ENCODE results near the gene PARP2.

PARP2 gene

DNA sequence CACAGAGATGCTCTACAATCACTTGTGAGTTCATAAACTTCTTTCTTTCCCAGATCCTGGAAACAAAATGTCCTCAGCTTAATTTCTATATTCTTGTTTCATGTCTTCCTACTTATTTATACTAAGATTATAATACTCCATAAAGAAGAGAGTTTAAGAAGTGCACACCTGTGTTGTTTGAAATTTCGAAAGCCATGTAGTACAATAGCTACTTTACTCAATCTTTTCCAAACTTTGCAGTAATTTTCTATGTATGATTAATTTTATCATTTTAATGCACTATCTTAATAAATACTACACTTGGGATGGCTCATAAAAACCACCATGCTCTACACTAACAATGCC lies 37.4 kb upstream of the PARP2 start:
- no peak for DNase-seq (ENCODE audit: low spot score)
- H3K27ac ChIP-seq, result no peak overlapping the region
- ChIA-PET CTCF (interaction anchor here (0.6 to 1.4 kb wide), 6 partner anchors 15 to 917 kb away, joined by 3 to 7 read pairs (median 4); no protein-coding TSS in a partner anchor), POLR2A (ENCODE audit: low non-redundant PET) (no interaction called here)
- TF ChIP-seq, protein P1, sequence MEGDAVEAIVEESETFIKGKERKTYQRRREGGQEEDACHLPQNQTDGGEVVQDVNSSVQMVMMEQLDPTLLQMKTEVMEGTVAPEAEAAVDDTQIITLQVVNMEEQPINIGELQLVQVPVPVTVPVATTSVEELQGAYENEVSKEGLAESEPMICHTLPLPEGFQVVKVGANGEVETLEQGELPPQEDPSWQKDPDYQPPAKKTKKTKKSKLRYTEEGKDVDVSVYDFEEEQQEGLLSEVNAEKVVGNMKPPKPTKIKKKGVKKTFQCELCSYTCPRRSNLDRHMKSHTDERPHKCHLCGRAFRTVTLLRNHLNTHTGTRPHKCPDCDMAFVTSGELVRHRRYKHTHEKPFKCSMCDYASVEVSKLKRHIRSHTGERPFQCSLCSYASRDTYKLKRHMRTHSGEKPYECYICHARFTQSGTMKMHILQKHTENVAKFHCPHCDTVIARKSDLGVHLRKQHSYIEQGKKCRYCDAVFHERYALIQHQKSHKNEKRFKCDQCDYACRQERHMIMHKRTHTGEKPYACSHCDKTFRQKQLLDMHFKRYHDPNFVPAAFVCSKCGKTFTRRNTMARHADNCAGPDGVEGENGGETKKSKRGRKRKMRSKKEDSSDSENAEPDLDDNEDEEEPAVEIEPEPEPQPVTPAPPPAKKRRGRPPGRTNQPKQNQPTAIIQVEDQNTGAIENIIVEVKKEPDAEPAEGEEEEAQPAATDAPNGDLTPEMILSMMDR (conservative IDR thresholded peaks at IDR 0.05; ENCODE audit: low read depth), result no peak; the same call in none of the 2 replicates

DNA sequence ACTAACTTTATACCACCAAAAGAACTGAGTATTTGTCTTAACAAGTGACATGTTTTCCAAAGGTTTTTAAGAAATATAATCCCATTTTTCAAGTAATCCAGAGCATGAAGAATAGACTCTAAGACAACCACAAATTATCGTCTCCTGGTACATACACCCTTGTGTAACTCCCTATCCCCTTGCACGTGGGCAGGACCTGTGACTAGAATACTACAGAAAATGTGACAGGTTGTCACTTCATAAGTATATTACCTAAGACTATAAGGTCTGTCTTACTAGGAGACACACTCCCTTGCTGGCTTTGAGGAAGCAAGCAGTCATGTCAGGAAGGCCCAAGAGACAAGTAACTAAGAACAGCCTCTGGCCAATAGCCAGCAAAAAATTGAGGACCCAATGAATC lies 29.4 kb upstream of the PARP2 start:
- CTCF ChIA-PET, result no interaction called here
- H3K27ac ChIP-seq, result no peak overlapping the region
- POLR2A ChIA-PET (ENCODE audit: low non-redundant PET), result no interaction called here
- TF ChIP-seq, protein P1 (conservative IDR thresholded peaks at IDR 0.05; ENCODE audit: low read depth), result no peak
- no peak for DNase-seq (ENCODE audit: low spot score)

DNA sequence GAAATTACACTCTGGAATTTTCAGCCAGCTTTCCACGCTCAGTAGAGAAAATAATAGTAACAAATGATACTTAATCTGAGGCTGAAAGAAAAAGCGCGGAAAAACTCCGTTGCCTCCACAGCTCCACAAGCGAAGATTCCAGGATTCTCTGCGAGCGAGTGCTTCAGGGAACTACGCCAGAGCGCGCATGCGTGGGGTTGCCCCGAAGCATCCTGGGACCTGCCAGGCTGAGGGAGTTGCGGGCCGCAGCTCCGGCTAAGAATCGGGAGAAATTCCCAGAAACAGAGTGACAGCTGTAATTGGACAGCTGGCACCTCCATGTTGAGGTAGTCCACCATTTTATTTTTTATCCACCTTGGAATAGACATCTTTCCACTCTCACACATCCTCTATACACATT lies 25.7 kb upstream of the PARP2 start:
- ChIA-PET POLR2A (ENCODE audit: low non-redundant PET) (no interaction called here), CTCF (interaction anchor here (0.6 to 1.1 kb wide), 2 partner anchors 10 to 90 kb away, joined by 3 to 4 read pairs; no protein-coding TSS in a partner anchor)
- H3K27ac ChIP-seq, result no peak overlapping the region
- TF ChIP-seq, protein P1 (conservative IDR thresholded peaks at IDR 0.05; ENCODE audit: low read depth), result no peak
- no peak for DNase-seq (ENCODE audit: low spot score)

DNA sequence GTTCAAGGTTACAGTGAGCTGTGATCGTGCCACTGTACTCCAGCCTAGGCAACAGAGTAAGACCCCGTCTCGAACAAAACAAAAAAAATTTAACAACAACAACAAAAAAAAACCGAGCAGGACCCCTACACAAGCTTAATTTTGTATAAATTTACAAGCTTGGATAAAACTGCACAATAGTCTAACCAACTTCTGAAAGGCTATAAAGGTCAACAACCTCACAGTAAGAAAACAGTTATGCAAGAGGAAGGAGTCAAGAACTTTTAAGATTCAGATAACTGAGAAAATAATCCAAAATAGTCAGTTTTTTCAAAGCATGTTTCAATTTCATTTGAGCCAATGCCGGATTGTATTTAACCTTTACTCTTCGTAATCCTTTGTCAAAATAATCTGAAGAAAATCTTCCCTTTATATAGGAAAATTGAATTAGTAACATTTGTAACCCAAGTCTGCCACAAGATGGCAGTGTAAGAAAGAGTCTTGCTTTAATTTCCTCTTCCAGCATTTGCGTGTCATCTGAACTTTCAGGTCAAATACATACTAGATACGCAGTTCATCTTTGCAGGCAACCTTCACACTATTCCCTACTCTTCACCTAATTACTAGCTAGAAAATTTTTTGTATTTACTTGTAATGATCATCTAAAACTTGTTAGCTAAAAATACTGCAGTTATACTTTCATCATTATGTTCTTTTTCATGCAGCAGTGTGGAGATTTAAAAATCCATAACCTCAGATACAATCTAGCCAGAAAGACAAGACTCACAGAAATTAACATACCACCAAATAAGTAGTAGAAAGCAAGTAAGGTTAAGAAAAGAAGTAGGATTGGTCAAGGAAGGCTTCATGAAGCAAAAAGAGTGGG lies 16.2 kb upstream of the PARP2 start:
- H3K27ac ChIP-seq, result no peak overlapping the region
- DNase-seq (ENCODE audit: low spot score), result peak; percentile 47
- TF ChIP-seq, protein P1 (conservative IDR thresholded peaks at IDR 0.05; ENCODE audit: low read depth), result peak; percentile 72
- CTCF ChIA-PET, result interaction anchor here (0.6 to 3.0 kb wide), 7 partner anchors 9 to 1093 kb away, joined by 3 to 15 read pairs (median 3); partner anchors contain the start of gene PARP2
- POLR2A ChIA-PET (ENCODE audit: low non-redundant PET), result no interaction called here

DNA sequence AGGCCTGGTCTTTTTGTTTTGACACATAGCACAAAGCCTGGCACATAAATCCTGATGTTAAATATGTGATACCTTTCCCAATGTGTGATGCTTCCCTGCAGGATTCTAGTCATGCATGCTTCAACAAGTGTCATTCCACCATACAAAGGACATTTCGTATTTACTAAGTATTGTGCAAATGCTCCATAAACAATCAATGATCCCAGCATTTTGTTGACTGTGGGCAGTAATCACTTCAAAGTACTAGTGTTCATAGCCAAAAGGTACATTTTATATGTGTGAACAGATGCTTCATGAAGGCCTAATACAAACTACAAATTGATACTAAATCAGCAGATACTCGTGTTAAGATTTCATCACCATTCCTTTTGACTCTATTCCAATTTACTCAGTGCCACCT lies 14.7 kb upstream of the PARP2 start:
- no peak overlapping the region for H3K27ac ChIP-seq
- ChIA-PET CTCF (interaction anchor here (0.8 to 3.0 kb wide), 3 partner anchors 14 to 280 kb away, joined by 3 to 15 read pairs (median 5); partner anchors contain the start of gene PARP2), POLR2A (ENCODE audit: low non-redundant PET) (interaction anchor here (1.7 kb wide), 1 partner anchor 14 kb away, joined by 5 read pairs; the partner anchor contains the start of gene PARP2)
- TF ChIP-seq, protein P1 (conservative IDR thresholded peaks at IDR 0.05; ENCODE audit: low read depth), result no peak
- no peak for DNase-seq (ENCODE audit: low spot score)

DNA sequence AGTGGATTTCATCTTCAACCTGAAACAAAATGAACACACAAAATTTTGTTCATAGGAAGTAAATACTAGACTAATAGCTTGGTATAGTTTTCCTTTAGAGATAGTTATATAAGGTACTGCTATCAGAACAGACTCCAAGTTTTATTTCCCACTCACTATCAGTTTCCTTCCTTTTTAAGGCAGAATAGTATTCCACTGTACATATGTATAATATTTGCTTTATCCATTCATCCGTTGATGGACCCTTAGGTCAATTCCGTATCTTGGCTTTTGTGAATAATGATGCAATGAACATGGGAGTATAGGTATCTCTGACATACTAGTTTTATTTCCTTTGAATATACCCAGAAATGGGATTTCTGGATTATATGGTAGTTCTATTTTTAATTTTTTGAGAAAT lies 14.1 kb upstream of the PARP2 start:
- CTCF ChIA-PET, result interaction anchor here (1.6 to 3.0 kb wide), 2 partner anchors 13 to 280 kb away, joined by 5 to 15 read pairs; partner anchors contain the start of gene PARP2
- H3K27ac ChIP-seq, result no peak overlapping the region
- POLR2A ChIA-PET (ENCODE audit: low non-redundant PET), result interaction anchor here (1.7 kb wide), 1 partner anchor 14 kb away, joined by 5 read pairs; the partner anchor contains the start of gene PARP2
- TF ChIP-seq, protein P1 (conservative IDR thresholded peaks at IDR 0.05; ENCODE audit: low read depth), result no peak
- no peak for DNase-seq (ENCODE audit: low spot score)

All from RWPE1 (cell line).